ENCODE measurements around the gene PTPRG.

Gene PTPRG

GRCh38 chr3:62052331-62052730, 491.0 kb downstream of the PTPRG start:
- DNase-seq (ENCODE audit: low read depth in 3 of 3): no peak

GRCh38 chr3:62056658-62057057, 495.3 kb downstream of the PTPRG start:
- DNase-seq (ENCODE audit: low read depth in 3 of 3): no peak

GRCh38 chr3:62057339-62058047, 496.1 kb downstream of the PTPRG start:
- DNase-seq (ENCODE audit: low read depth in 3 of 3): no peak

GRCh38 chr3:62065985-62066693, 504.8 kb downstream of the PTPRG start:
- no peak for DNase-seq (ENCODE audit: low read depth in 3 of 3)

- no peak for DNase-seq (ENCODE audit: low read depth in 3 of 3)
Observed at GRCh38 chr3:62068337-62068736, 507.0 kb downstream of the PTPRG start.

- no peak for DNase-seq (ENCODE audit: low read depth in 3 of 3)
Observed at GRCh38 chr3:62070891-62071290, 509.5 kb downstream of the PTPRG start.

GRCh38 chr3:62073038-62073437, 511.7 kb downstream of the PTPRG start:
- DNase-seq (ENCODE audit: low read depth in 3 of 3): no peak

GRCh38 chr3:62084558-62084957, 523.2 kb downstream of the PTPRG start:
- DNase-seq (ENCODE audit: low read depth in 3 of 3): no peak

GRCh38 chr3:62088472-62089104, 527.2 kb downstream of the PTPRG start:
- no peak for DNase-seq (ENCODE audit: low read depth in 3 of 3)

- DNase-seq (ENCODE audit: low read depth in 3 of 3): no peak
Observed at GRCh38 chr3:62090066-62090465, 528.7 kb downstream of the PTPRG start.

- no peak for DNase-seq (ENCODE audit: low read depth in 3 of 3)
Observed at GRCh38 chr3:62090519-62090918, 529.1 kb downstream of the PTPRG start.

- no peak for DNase-seq (ENCODE audit: low read depth in 3 of 3)
Observed at GRCh38 chr3:62093025-62093424, 531.7 kb downstream of the PTPRG start.

- no peak for DNase-seq (ENCODE audit: low read depth in 3 of 3)
Observed at GRCh38 chr3:62094461-62094860, 533.1 kb downstream of the PTPRG start.

- no peak for DNase-seq (ENCODE audit: low read depth in 3 of 3)
Observed at GRCh38 chr3:62095080-62095479, 533.7 kb downstream of the PTPRG start.

GRCh38 chr3:62095756-62096155, 534.4 kb downstream of the PTPRG start:
- DNase-seq (ENCODE audit: low read depth in 3 of 3): no peak

GRCh38 chr3:62096521-62096920, 535.1 kb downstream of the PTPRG start:
- no peak for DNase-seq (ENCODE audit: low read depth in 3 of 3)

- no peak for DNase-seq (ENCODE audit: low read depth in 3 of 3)
Observed at GRCh38 chr3:62097121-62097520, 535.8 kb downstream of the PTPRG start.

- DNase-seq (ENCODE audit: low read depth in 3 of 3): no peak
Observed at GRCh38 chr3:62098646-62099365, 537.4 kb downstream of the PTPRG start.

GRCh38 chr3:62100282-62100989, 539.1 kb downstream of the PTPRG start:
- no peak for DNase-seq (ENCODE audit: low read depth in 3 of 3)

GRCh38 chr3:62101488-62101887, 540.1 kb downstream of the PTPRG start:
- DNase-seq (ENCODE audit: low read depth in 3 of 3): no peak

- DNase-seq (ENCODE audit: low read depth in 3 of 3): no peak
Observed at GRCh38 chr3:62103531-62103930, 542.2 kb downstream of the PTPRG start.

GRCh38 chr3:62109534-62109933, 548.2 kb downstream of the PTPRG start:
- peak in 1 of 3 donors; percentile 4 for DNase-seq (ENCODE audit: low read depth in 3 of 3)
